ENCODE results near the gene SDCBP2.
"Not testable (repeated sequence)": the region's sequence is repeated elsewhere in the genome, so short reads cannot be mapped to it uniquely, and the experiment has no call there.

GRCh38 chr20:1343446-1344124 is 14.6 kb upstream of the SDCBP2 start:
- not testable (repeated sequence) for TF ChIP-seq CTCF (optimal IDR thresholded peaks at IDR 0.05 in 1 of 3, IDR thresholded peaks at IDR 0.05 in 1 of 3, conservative IDR thresholded peaks at IDR 0.05 in 1 of 3; ENCODE audit: extremely low read depth in 1 of 3, insufficient read depth in 2 of 3, low read length in 3 of 3); EZH2 (IDR thresholded peaks at IDR 0.05; ENCODE audit: low read length)

All from keratinocyte (primary cell).